Measurements from ENCODE around the gene CD7.

DNA sequence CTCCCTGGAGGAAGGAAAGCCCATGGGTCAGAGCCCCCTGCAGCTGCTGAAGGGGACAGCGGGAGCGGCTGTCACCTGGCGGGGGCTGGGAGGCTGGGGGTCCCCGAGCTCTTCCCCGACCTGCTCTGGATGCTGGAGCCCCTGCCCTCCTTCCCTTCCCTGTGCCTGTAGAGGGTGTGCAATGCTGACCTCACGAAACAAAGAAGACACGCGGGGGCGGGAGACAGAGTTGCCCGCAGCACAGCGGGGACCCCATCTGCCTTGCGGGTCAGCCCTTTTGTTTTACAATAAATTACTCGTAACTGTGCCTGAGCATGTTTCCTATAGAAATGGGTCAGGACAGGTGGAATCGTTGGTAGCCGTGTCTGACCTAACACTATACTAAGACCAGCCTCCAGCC lies 9.9 kb upstream of the CD7 start:
- TF ChIP-seq GATA2 (IDR thresholded peaks at IDR 0.05; ENCODE audit: low read depth, low read length) (no peak), GATA3 (IDR thresholded peaks at IDR 0.05; ENCODE audit: low read depth, low read length) (no peak)

Data from SH-SY5Y (cell line).